HPDE6-E6E7 (cell line): ENCODE data around the gene REEP5.
"Not testable (repeated sequence)": the region's sequence is repeated elsewhere in the genome, so short reads cannot be mapped to it uniquely, and the experiment has no call there.

Source experiments
- DNase-seq: peaks from one replicate; pipeline ENCODE4 v3.0.0; 2011; ENCODE audit warnings: missing footprints; ENCODE audit errors: extremely low spot score

The REEP5 gene

GRCh38 chr5:112921833-112922817 lies at the start of gene REEP5:
Gene REEP5, minus strand, starts transcription at chr5:112922227. Its CDS starts 37 bp downstream, at chr5:112922190.
- peak; percentile 64 for DNase-seq

GRCh38 chr5:112971276-112971675 lies 49.2 kb upstream of the REEP5 start:
- DNase-seq, result no peak

GRCh38 chr5:112968411-112969106 lies 46.5 kb upstream of the REEP5 start:
- no peak for DNase-seq

GRCh38 chr5:112967520-112968083 lies 45.6 kb upstream of the REEP5 start:
- no peak for DNase-seq

GRCh38 chr5:112965733-112966306 lies 43.8 kb upstream of the REEP5 start:
- DNase-seq, result no peak

- not testable (repeated sequence) for DNase-seq
These were observed 41.3 kb upstream of the REEP5 start for GRCh38 chr5:112963374-112963733.

- DNase-seq, result no peak
These were observed 39.0 kb upstream of the REEP5 start for GRCh38 chr5:112960863-112961504.

- no peak for DNase-seq
These were observed 38.3 kb upstream of the REEP5 start for GRCh38 chr5:112960315-112960714.

GRCh38 chr5:112959872-112960271 lies 37.8 kb upstream of the REEP5 start:
- peak; percentile 41 for DNase-seq

- DNase-seq, result peak; percentile 86
These were observed 36.4 kb upstream of the REEP5 start for GRCh38 chr5:112958093-112959088.

GRCh38 chr5:112957036-112957808 lies 35.2 kb upstream of the REEP5 start:
- no peak for DNase-seq

- DNase-seq, result no peak
These were observed 34.6 kb upstream of the REEP5 start for GRCh38 chr5:112956606-112957005.

GRCh38 chr5:112951124-112951702 lies 29.2 kb upstream of the REEP5 start:
- DNase-seq, result no peak

GRCh38 chr5:112948458-112948857 lies 26.4 kb upstream of the REEP5 start:
- DNase-seq, result no peak

- DNase-seq, result no peak
These were observed 18.6 kb upstream of the REEP5 start for GRCh38 chr5:112940670-112941069.

- no peak for DNase-seq
These were observed 16.3 kb upstream of the REEP5 start for GRCh38 chr5:112938286-112938685.

- DNase-seq, result no peak
These were observed 13.6 kb upstream of the REEP5 start for GRCh38 chr5:112935675-112936074.

- DNase-seq, result no peak
These were observed 12.3 kb upstream of the REEP5 start for GRCh38 chr5:112934366-112934663.

GRCh38 chr5:112933651-112934365 lies 11.8 kb upstream of the REEP5 start:
- no peak for DNase-seq
